ENCODE data around the gene ZFP69B.
"Not testable (repeated sequence)": the region's sequence is repeated elsewhere in the genome, so short reads cannot be mapped to it uniquely, and the experiment has no call there.

Gene ZFP69B

DNA sequence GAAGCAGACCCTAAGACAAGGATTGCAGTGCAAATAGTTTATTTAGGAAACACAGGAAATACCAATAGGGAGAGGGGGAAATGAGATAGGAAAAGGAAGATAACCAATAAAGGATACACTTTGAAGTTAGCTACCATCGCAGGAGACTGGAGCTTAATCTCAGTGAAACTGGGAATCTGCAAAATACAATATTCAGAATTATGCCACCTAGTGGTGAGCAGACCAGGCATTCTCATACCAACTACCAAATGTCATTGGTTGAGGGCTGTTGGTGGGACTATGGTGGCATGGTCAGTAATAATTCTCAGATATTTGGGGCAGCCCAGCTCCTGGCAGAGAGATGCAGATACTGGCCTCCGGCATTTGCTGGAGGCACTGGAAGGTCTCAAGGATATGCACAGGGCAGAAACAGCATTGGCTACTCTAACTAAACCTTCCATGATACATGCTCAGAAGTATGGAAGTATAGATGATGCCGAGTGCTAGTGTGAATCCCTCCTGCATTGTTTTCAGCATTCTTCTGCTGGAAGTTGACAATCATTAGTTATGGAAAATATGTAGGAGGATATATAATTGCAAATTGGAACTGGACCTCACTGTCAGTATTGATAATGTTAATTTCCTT, 11.8 kb upstream of the ZFP69B start:
- DNase-seq = no peak

DNA sequence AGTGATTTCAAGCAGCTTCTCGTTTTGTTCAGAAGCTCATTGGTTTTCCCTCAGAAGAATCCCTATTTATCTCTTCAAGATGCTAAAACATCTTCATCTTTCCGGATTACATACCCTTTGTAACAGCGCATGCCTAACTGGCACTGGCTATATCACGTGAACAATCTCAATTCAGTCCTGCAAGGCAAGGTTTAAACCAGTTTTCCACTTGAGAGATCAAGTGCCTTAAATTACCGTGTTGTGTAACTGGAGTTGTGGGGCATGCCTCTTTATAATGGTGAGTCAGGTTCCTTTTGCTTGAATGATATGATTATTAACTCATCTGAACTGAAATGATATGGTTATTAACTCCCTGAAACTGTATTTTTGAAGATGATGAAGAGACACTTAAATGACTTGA, 11.0 kb upstream of the ZFP69B start:
- no peak for DNase-seq

DNA sequence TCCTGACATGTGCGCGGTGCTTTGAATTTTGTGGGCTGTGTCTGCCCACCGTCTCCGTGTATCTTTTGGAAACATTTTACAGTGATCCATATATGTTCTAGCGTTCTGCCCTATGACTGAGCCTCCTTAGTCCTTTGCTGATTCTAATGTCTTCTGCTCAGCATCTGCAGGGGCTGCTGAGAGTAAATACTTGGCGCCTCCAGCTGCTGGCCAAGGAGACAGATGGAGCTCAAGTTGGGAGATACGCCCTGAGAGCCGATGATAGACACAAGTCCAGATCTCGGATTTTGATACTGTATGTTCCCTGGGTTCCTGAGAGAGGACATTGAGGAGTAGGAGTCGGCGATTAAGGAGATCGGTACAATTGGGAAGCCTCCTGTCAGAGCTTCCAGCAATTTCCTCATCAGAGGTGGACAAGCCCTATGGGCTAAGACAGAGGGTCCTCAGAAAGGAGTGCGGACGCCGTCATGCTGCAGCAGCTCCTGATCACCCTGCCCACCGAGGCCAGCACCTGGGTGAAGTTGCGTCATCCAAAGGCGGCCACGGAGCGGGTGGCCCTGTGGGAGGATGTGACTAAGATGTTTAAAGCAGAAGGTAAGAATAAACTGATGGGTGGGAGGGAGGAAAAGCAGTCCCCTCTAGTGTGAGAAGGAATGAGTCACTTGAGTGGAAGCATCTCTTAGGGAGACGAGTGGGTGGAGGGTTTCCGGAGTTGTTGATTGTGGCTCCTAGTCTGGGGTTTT, 390 bp downstream of the ZFP69B start:
- peak; percentile 80 for DNase-seq

DNA sequence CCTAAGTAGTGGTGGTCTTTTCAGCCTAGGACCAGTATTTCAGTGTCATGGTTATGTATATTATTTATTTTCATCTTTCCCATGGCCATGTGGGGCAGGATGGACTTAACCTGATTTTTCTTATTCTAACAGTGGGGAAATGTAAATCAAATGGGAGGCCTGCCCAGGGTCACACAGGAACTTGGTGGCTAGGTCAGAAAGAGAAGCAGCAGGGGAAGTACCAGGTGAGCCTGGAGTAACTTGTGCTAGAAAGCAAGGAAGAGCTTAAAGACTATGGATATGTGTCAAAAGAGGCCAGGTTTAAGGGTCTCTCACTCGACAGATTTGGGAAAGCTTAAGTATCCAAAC, 936 bp downstream of the ZFP69B start:
- DNase-seq = no peak

DNA sequence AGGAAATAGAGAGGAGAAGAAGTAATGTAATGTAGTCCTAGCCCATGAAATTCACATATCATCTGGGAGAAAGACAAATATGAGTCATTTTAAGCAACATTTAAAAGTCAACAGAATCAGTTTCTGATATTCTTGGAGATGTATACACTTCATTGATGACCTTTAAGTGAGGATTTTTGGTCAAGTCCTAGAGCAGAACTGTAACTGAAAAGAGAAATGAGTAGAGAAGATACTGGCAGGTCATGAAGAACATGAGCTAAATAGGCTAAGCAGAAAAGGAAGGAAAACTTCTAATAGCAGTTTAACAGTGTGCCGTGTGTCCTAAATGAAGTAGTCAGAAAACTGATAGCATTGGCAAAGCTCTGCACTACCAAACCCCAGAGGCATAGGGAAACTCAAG, 4.6 kb downstream of the ZFP69B start:
- no peak for DNase-seq

DNA sequence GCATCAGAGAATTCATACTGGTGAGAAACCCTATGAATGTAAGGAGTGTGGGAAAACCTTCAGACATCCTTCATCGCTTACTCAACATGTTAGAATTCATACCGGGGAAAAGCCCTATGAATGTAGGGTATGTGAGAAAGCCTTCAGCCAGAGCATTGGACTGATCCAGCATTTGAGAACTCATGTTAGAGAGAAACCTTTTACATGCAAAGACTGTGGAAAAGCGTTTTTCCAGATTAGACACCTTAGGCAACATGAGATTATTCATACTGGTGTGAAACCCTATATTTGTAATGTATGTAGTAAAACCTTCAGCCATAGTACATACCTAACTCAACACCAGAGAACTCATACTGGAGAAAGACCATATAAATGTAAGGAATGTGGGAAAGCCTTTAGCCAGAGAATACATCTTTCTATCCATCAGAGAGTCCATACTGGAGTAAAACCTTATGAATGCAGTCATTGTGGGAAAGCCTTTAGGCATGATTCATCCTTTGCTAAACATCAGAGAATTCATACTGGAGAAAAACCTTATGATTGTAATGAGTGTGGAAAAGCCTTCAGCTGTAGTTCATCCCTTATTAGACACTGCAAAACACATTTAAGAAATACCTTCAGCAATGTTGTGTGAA, 12.8 kb downstream of the ZFP69B start:
- no peak for DNase-seq

DNA sequence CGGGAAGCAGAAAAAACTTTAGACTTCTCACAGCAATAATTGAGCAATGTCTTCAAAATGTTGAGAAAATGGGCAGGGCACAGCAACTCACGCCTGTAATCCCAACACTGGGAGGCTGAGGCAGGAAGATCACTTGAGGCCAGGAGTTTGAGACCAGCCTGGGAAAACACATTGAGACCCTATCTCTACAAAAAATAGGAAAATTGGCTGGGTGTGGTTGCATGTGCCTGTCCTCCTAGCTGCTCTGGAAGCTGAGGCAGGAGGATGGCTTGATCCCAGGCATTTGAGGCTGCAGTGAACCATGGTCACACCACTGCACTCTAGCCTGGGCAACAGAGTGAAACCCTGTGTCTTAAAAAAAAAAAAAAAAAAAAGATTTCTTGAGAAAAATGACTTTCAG, 19.1 kb downstream of the ZFP69B start:
- DNase-seq = no peak

DNA sequence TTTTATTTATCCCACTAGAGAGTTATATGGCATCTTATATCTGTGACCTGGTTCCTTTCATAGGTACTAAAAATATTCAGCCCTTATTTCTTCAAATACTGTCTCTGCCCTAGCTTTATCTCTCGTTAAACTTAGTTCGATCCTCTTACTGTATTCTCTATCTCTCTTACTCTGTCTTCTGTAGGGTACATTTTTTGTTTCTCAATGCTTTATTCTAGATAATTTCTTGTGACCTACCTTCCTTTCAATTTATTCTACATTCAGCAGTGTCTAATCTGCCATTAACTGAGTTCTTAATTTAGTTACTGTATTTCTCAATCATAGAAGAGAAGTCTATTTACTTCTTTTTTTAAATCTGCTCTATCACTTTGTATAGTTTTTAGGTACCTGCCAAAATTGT, 25.0 kb downstream of the ZFP69B start:
- no peak for DNase-seq

DNA sequence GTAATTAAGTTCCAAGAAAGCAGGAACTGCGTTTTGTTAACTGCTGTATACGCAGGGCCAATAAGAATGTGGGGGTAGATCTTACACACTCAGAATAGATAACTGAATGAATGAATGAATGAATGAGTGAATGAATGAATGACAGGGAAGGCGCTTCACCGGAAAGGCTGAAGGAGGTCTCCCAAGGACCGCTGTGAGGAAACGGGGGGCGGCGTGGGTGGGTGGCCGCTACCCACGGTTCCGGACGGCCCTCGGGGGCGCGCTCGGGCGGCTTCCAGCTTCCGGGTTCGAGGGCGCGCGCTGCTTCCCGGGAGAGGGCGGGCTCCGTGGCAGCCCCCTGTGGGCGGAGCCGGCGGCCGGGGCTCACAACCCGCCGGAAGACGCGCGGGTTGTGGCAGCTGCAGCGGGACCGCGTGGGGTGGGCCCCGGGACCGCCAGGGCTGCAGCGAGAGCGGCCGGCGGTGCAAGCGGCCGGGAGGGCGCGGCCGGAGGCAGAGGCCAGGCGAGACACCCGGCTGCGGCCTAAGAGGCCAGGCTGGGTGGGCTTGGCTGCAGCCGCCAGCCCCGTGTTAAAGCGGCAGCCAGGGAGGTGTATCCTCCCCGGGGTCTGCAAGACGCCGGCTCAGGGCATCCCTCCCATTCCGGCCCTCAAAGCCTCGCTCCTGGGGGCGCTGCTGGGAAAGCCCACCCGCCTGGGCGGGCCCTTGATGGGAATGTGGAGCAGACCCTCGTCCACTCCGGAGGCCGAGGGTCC, 26.8 kb downstream of the ZFP69B start, which contains the start of gene ZFP69:
ZFP69 (plus strand) TSS at position 367 of the 754 bp plus-strand sequence. CDS start 2,072 bp downstream, outside the sequence.
- peak; percentile 78 for DNase-seq

DNA sequence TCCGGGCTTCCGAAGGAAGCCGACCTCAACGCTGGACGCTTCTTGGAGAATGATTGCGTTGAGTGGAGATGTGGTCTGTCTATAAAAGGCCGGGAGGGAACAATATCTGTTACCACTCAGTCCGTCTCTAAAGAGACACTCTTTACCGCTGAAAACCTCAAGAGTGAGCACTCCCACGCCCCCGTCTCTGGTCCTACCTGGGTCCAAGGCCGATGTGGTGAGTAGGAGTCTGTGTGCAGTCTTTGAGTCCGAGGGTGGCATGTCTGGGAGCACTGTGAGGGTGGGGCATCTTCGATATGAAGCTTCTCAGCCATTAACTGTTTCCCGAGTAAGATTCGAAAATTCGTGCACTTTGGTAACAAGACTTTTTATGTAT, 27.4 kb downstream of the ZFP69B start:
- DNase-seq = peak; percentile 35

DNA sequence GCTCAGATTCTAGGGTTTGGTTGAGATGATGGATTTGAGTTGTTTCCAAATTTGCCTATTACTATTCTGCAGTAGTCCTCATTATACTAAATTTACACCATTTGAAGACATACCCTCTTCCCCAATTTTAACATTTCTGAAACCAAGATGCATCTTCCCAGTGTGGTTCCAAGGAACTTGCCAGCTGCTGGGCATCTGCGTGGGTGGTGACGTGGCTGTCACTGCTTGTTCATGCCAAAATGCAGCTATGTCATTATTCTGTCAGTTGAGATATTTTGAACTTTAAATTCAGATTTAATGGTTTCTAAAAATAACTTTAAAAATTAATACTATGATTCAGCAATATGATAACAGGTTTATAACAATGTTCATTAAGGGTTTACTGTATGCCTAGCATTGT, 28.0 kb downstream of the ZFP69B start:
- DNase-seq = no peak

DNA sequence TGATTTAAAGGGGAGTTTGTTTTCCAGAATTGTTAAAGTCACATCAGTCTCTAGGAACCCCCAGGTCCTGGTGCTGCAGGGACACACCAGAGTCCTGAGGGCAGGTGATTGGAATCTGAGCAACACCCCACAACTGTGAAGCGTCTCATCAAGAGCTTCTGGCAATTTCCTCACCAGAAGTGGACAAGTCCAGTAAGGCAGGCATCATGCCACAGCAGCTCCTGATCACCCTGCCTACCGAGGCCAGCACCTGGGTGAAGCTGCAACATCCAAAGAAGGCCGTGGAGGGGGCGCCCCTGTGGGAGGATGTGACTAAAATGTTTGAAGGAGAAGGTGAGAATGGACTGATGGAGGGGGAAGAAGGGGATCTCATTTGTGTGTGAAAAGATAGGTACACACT, 28.9 kb downstream of the ZFP69B start:
- DNase-seq = no peak

DNA sequence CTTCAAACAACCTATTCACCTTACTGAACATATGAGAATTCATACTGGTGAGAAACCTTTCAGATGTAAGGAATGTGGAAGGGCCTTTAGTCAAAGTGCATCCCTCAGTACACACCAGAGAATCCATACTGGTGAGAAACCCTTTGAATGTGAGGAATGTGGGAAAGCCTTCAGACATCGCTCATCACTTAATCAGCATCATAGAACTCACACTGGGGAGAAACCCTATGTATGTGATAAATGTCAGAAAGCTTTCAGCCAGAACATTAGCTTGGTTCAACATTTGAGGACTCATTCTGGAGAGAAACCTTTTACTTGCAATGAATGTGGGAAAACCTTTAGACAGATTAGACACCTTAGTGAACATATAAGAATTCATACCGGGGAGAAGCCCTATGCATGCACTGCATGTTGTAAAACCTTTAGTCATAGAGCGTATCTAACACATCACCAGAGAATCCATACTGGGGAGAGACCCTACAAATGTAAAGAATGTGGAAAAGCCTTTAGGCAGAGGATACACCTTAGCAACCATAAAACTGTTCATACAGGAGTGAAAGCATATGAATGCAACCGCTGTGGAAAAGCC, 45.1 kb downstream of the ZFP69B start:
- DNase-seq = no peak

DNA sequence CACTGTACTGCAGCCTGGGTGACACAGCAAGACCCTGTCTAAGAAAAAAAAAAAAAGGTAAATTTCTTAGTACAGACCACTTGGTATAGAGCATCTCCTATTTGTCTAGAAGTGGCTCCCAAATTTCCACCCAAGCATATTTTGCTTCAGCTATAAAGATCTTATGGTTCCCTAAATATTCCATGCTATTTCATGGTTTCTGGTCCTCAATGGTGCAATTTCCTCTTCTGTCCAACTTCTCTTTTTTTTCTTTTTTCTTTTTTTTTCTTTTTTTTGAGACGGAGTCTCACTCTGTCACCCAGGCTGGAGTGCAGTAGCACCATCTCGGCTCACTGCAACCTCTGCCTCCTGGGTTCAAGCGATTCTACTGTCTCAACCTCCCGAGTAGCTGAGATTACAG, 52.4 kb downstream of the ZFP69B start:
- not testable (repeated sequence) for DNase-seq

DNA sequence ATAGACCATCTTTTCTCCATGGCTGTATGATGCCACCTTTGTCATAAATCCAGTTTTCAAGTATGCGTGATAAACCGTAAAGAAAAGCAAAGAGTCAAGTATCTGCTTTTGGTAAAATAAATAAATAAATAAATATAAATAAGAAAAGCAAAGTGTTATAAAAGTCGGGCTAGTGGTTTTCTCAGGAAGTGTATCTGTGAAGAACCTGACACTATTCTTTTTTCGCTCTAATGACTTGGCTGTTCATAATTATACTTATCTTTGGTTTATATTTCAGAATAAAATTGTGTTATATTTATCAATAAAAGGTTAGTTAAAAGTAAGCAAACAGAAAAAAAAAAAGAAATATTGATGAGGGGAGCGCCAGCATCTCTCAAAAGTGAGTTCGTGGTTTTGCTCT, 57.7 kb downstream of the ZFP69B start:
- DNase-seq = no peak

DNA sequence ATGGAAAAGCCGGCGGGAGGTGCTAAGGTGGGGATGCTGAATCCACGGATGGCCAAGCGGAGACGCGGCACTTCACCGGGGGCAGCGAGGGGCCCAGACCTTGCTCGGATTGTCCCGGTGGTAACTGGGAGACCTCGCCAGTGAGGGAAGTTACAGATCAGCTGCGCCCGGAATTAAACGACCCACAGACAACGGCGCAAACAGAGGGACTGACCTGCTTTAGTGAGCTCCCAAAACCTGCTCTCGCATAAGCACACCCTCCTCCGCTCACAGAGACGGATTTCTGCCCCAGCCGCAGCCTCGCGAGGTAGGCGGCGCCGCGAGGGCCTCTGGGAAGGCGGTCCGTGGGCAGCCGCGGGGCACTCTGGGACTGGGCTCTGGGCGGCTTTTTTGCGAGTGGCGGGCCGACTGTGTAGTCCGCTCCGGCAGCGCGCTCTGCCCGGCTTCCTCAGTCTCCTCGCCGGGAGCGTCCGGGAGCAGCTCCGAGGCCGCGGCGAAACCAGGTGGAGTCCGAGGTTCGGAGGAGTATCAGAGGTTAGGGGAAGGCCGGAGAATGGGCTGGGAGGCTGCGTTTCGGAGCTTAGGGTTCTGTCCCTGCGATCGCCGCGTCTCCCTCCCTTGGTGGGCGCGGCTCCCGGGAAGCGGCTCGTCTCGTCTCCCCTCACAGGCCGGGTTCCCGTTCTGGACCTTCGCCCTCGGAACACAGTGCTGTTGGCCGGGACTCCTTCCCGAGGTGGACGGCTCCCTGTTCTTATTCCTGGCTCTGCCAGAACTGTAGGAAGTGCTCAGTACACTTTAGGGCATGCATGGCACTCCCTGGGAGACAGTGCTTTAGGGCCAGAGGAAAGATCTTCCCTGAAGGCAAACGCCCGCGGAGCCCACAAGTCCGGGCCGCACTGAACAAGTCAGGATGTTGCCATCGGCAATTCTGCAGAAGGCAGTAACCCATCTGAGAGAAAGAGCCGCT, 58.4 kb downstream of the ZFP69B start, which contains the start of gene EXO5:
EXO5 (plus strand) TSS at position 393 of the 967 bp plus-strand sequence. CDS start 5,778 bp downstream, outside the sequence.
- peak; percentile 82 for DNase-seq

Measured in activated T-cell treated with anti-CD3 and anti-CD28 coated beads, Interleukin-2, amount 50 U/mL, for 1 hour (primary cell).